Mesothelial cell of epicardium (in vitro differentiated cells): ENCODE results near the gene ICAM3. TPM values are rescaled to one million over a fixed set of nuclear protein-coding genes. Genes with fewer than 3 reads are reported as not detected.

ENCODE experiments used
- DNase-seq, 2 experiments: peaks; one replicate each; pipeline ENCODE4 v3.0.0; 2021; ENCODE audit warnings: low spot score in 2 of 2; ENCODE audit not compliant: unreplicated experiment in 2 of 2
- H3K27ac Mint-ChIP-seq: 2 replicates; pipeline ENCODE4 v1.8.0; 2021; ENCODE audit warnings: mixed read lengths
- H3K27me3 Mint-ChIP-seq: 2 replicates; pipeline ENCODE4 v1.8.0; 2021; ENCODE audit warnings: low read depth, mixed read lengths
- H3K36me3 Mint-ChIP-seq: 2 replicates; pipeline ENCODE4 v1.8.0; 2021; ENCODE audit warnings: mixed read lengths
- H3K4me1 Mint-ChIP-seq: 2 replicates; pipeline ENCODE4 v1.8.0; 2021; ENCODE audit warnings: mixed read lengths
- H3K4me3 Mint-ChIP-seq: 2 replicates; pipeline ENCODE4 v1.8.0; 2021; ENCODE audit warnings: mild to moderate bottlenecking, moderate library complexity, mixed read lengths
- H3K9me3 Mint-ChIP-seq: 2 replicates; pipeline ENCODE4 v1.8.0; 2021; ENCODE audit warnings: mixed read lengths
- CTCF ChIP-seq: fragments of 200-600 bp; sonication (generic); IDR thresholded peaks from one replicate; pipeline ENCODE4 v1.5.0; 2021; ENCODE audit warnings: antibody characterized with exemption; ENCODE audit not compliant: unreplicated experiment
- total RNA-seq: library from RNA; stranded (reverse); gene quantifications from 3 replicates; pipeline ENCODE4 v1.2.1, GENCODE V29; 2021

The ICAM3 gene
- total RNA-seq, 1 donor from 2014 or later: 2.3 TPM

- peak within 1 kb of the TSS; percentile 71 for H3K27ac Mint-ChIP-seq
- no peaks in the 10 kb centered on the region for H3K9me3 Mint-ChIP-seq
- H3K36me3 Mint-ChIP-seq: no peaks in the 10 kb centered on the region
- H3K4me3 Mint-ChIP-seq: peak within 1 kb of the TSS; percentile 70
- H3K27me3 Mint-ChIP-seq: peaks cover 100% of the 10 kb centered on the region
- peaks cover 45% of the 10 kb centered on the region for H3K4me1 Mint-ChIP-seq
- no peak for TF ChIP-seq CTCF
- DNase-seq: no peak
These were observed 49.5 kb downstream of the ICAM3 start, which contains the start of gene ICAM5 for GRCh38 chr19:10289836-10290356. Gene ICAM5 (plus strand): TSS chr19:10289952. CDS start chr19:10290044, 92 bp downstream.

- H3K27ac Mint-ChIP-seq: no peak overlapping the region
- peak overlapping the region; percentile 70 for H3K4me3 Mint-ChIP-seq
- TF ChIP-seq CTCF: no peak
- peaks cover 96% of the 10 kb centered on the region for H3K27me3 Mint-ChIP-seq
- peaks cover 45% of the 10 kb centered on the region for H3K4me1 Mint-ChIP-seq
- no peaks in the 10 kb centered on the region for H3K9me3 Mint-ChIP-seq
- DNase-seq: no peak
- no peaks in the 10 kb centered on the region for H3K36me3 Mint-ChIP-seq
These were observed 50.1 kb downstream of the ICAM3 start for GRCh38 chr19:10289167-10289835.

GRCh38 chr19:10288662-10289166 lies 50.7 kb downstream of the ICAM3 start:
- H3K4me1 Mint-ChIP-seq: peaks cover 45% of the 10 kb centered on the region
- DNase-seq: no peak
- H3K4me3 Mint-ChIP-seq: peak overlapping the region; percentile 70
- no peak for TF ChIP-seq CTCF
- H3K27ac Mint-ChIP-seq: peak overlapping the region; percentile 71
- H3K36me3 Mint-ChIP-seq: no peaks in the 10 kb centered on the region
- peaks cover 93% of the 10 kb centered on the region for H3K27me3 Mint-ChIP-seq
- H3K9me3 Mint-ChIP-seq: no peaks in the 10 kb centered on the region

GRCh38 chr19:10286803-10287737 lies 52.4 kb downstream of the ICAM3 start, which contains the start of gene ICAM4:
Gene ICAM4 (plus strand): TSS chr19:10286955. CDS start chr19:10287013, 58 bp downstream.
- DNase-seq: peak in 1 of 2 experiments; percentile 75
- Mint-ChIP-seq H3K9me3 (no peaks in the 10 kb centered on the region), H3K4me1 (peaks cover 38% of the 10 kb centered on the region), H3K27ac (peak within 1 kb of the TSS; percentile 59), H3K27me3 (peaks cover 82% of the 10 kb centered on the region), H3K4me3 (peak within 1 kb of the TSS; percentile 43), H3K36me3 (no peaks in the 10 kb centered on the region)
- TF ChIP-seq CTCF: no peak

GRCh38 chr19:10285393-10285792 lies 54.0 kb downstream of the ICAM3 start:
- Mint-ChIP-seq H3K4me3 (no peak overlapping the region), H3K27ac (no peak overlapping the region), H3K9me3 (no peaks in the 10 kb centered on the region), H3K36me3 (no peaks in the 10 kb centered on the region), H3K4me1 (peaks cover 23% of the 10 kb centered on the region), H3K27me3 (peaks cover 65% of the 10 kb centered on the region)
- no peak for TF ChIP-seq CTCF
- no peak for DNase-seq
